Measurements from ENCODE around the gene BSG. TPM values are rescaled to one million over a fixed set of nuclear protein-coding genes. Genes with fewer than 3 reads are reported as not detected.

BSG gene
- total and polyA plus RNA-seq, 9 of the 15 experiments (the other 6 are each of a cell fraction or from before 2014, with no cell fraction given) = 4.6 to 495 (median 187) TPM

DNA sequence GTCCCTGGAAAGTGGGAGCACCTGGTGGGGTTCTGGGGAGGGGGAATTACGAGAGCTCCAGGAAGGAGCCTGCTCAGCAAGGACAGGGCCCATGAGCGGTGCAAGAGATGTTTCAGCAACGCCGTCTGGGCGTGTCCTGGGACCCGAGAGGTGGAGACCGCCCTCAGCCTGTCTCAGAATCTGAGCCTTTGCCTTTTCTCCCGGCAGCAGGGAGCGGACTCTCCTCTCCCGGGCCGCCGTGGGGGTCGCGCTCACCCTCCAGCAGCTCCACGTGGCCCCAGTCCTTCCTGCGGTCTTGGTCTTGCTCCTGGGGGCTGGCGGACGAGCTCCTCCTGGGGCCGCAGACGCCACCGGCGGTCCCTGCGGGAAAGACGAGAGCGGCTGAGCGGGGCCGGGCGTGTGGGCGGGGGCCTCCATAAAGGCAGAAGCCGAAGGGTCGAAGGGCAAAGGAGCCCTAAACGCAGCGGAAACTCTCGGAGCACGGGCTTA lies 60.2 kb downstream of the BSG start (continued):
- TF ChIP-seq POLR2B (IDR thresholded peaks at IDR 0.05; ENCODE audit: low read depth, partially characterized antibody) (no peak), ZNF695 (CRISPR knock-in tag; IDR thresholded peaks at IDR 0.05) (no peak), TEAD2 (tag; IDR thresholded peaks at IDR 0.05) (no peak), CHD2 (IDR thresholded peaks at IDR 0.05; ENCODE audit: low read depth, low read length) (no peak), ETV5 (CRISPR knock-in tag; IDR thresholded peaks at IDR 0.05; ENCODE audit: low read depth) (no peak; the same call in 1 of the 2 replicates), TAF7 (tag; IDR thresholded peaks at IDR 0.05) (no peak), ZNF384 (IDR thresholded peaks at IDR 0.05; ENCODE audit: low read depth, low read length) (no peak)
- TF ChIP-seq, protein P1, sequence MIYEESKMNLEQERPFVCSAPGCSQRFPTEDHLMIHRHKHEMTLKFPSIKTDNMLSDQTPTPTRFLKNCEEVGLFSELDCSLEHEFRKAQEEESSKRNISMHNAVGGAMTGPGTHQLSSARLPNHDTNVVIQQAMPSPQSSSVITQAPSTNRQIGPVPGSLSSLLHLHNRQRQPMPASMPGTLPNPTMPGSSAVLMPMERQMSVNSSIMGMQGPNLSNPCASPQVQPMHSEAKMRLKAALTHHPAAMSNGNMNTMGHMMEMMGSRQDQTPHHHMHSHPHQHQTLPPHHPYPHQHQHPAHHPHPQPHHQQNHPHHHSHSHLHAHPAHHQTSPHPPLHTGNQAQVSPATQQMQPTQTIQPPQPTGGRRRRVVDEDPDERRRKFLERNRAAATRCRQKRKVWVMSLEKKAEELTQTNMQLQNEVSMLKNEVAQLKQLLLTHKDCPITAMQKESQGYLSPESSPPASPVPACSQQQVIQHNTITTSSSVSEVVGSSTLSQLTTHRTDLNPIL (CRISPR knock-in tag; IDR thresholded peaks at IDR 0.05) = no peak
- TF ChIP-seq, protein P2, sequence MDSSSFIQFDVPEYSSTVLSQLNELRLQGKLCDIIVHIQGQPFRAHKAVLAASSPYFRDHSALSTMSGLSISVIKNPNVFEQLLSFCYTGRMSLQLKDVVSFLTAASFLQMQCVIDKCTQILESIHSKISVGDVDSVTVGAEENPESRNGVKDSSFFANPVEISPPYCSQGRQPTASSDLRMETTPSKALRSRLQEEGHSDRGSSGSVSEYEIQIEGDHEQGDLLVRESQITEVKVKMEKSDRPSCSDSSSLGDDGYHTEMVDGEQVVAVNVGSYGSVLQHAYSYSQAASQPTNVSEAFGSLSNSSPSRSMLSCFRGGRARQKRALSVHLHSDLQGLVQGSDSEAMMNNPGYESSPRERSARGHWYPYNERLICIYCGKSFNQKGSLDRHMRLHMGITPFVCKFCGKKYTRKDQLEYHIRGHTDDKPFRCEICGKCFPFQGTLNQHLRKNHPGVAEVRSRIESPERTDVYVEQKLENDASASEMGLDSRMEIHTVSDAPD (CRISPR knock-in tag; IDR thresholded peaks at IDR 0.05) = no peak
- TF ChIP-seq, protein P3, sequence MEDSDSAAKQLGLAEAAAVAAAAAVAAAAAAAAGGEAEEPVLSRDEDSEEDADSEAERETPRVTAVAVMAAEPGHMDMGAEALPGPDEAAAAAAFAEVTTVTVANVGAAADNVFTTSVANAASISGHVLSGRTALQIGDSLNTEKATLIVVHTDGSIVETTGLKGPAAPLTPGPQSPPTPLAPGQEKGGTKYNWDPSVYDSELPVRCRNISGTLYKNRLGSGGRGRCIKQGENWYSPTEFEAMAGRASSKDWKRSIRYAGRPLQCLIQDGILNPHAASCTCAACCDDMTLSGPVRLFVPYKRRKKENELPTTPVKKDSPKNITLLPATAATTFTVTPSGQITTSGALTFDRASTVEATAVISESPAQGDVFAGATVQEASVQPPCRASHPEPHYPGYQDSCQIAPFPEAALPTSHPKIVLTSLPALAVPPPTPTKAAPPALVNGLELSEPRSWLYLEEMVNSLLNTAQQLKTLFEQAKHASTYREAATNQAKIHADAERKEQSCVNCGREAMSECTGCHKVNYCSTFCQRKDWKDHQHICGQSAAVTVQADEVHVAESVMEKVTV (CRISPR knock-in tag; IDR thresholded peaks at IDR 0.05) = no peak
- TF ChIP-seq, protein P4, sequence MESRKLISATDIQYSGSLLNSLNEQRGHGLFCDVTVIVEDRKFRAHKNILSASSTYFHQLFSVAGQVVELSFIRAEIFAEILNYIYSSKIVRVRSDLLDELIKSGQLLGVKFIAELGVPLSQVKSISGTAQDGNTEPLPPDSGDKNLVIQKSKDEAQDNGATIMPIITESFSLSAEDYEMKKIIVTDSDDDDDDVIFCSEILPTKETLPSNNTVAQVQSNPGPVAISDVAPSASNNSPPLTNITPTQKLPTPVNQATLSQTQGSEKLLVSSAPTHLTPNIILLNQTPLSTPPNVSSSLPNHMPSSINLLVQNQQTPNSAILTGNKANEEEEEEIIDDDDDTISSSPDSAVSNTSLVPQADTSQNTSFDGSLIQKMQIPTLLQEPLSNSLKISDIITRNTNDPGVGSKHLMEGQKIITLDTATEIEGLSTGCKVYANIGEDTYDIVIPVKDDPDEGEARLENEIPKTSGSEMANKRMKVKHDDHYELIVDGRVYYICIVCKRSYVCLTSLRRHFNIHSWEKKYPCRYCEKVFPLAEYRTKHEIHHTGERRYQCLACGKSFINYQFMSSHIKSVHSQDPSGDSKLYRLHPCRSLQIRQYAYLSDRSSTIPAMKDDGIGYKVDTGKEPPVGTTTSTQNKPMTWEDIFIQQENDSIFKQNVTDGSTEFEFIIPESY (CRISPR knock-in tag; IDR thresholded peaks at IDR 0.05) = no peak
- TF ChIP-seq, protein P5, sequence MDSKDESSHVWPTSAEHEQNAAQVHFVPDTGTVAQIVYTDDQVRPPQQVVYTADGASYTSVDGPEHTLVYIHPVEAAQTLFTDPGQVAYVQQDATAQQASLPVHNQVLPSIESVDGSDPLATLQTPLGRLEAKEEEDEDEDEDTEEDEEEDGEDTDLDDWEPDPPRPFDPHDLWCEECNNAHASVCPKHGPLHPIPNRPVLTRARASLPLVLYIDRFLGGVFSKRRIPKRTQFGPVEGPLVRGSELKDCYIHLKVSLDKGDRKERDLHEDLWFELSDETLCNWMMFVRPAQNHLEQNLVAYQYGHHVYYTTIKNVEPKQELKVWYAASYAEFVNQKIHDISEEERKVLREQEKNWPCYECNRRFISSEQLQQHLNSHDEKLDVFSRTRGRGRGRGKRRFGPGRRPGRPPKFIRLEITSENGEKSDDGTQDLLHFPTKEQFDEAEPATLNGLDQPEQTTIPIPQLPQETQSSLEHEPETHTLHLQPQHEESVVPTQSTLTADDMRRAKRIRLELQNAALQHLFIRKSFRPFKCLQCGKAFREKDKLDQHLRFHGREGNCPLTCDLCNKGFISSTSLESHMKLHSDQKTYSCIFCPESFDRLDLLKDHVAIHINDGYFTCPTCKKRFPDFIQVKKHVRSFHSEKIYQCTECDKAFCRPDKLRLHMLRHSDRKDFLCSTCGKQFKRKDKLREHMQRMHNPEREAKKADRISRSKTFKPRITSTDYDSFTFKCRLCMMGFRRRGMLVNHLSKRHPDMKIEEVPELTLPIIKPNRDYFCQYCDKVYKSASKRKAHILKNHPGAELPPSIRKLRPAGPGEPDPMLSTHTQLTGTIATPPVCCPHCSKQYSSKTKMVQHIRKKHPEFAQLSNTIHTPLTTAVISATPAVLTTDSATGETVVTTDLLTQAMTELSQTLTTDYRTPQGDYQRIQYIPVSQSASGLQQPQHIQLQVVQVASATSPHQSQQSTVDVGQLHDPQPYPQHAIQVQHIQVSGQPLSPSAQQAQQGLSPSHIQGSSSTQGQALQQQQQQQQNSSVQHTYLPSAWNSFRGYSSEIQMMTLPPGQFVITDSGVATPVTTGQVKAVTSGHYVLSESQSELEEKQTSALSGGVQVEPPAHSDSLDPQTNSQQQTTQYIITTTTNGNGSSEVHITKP (IDR thresholded peaks at IDR 0.05; ENCODE audit: partially characterized antibody) = no peak
- TF ChIP-seq, protein P6, sequence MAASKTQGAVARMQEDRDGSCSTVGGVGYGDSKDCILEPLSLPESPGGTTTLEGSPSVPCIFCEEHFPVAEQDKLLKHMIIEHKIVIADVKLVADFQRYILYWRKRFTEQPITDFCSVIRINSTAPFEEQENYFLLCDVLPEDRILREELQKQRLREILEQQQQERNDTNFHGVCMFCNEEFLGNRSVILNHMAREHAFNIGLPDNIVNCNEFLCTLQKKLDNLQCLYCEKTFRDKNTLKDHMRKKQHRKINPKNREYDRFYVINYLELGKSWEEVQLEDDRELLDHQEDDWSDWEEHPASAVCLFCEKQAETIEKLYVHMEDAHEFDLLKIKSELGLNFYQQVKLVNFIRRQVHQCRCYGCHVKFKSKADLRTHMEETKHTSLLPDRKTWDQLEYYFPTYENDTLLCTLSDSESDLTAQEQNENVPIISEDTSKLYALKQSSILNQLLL (CRISPR knock-in tag; IDR thresholded peaks at IDR 0.05; ENCODE audit: borderline replicate concordance) = no peak
